ACC112 (cell line): ENCODE data around the gene DISP3.

Source experiments
- H2AFZ ChIP-seq: fragments of 200-600 bp; sonication (generic); one replicate; pipeline ENCODE4 v1.6.0; 2017; ENCODE audit warnings: antibody characterized with exemption, low read length; ENCODE audit not compliant: unreplicated experiment
- H3K27ac ChIP-seq: fragments of 200-600 bp; sonication (generic); 2 replicates; pipeline ENCODE4 v1.5.1; 2014; ENCODE audit warnings: low read depth, mild to moderate bottlenecking, antibody characterized with exemption, low read length, moderate library complexity
- H3K27me3 ChIP-seq: fragments of 200-600 bp; sonication (generic); 2 replicates; pipeline ENCODE4 v1.6.1; 2014; ENCODE audit warnings: mild to moderate bottlenecking, antibody characterized with exemption, low read length, moderate library complexity, mixed read lengths; ENCODE audit not compliant: insufficient read depth
- H3K36me3 ChIP-seq: fragments of 200-600 bp; sonication (generic); 2 replicates; pipeline ENCODE4 v1.6.1; 2016; ENCODE audit warnings: mild to moderate bottlenecking, antibody characterized with exemption, low read length, moderate library complexity, mixed read lengths; ENCODE audit not compliant: insufficient read depth
- H3K4me1 ChIP-seq: fragments of 200-600 bp; sonication (generic); one replicate; pipeline ENCODE4 v1.6.1; 2016; ENCODE audit warnings: low read length, mixed read lengths; ENCODE audit not compliant: insufficient read depth, unreplicated experiment, control insufficient read depth
- H3K4me3 ChIP-seq: fragments of 200-600 bp; sonication (generic); 2 replicates; pipeline ENCODE4 v1.5.1; 2014; ENCODE audit warnings: mild to moderate bottlenecking, low read depth, low read length
- H3K79me2 ChIP-seq: fragments of 200-600 bp; sonication (generic); one replicate; pipeline ENCODE4 v1.6.0; 2016; ENCODE audit warnings: low read length; ENCODE audit not compliant: control insufficient read depth, unreplicated experiment, insufficient read depth

Gene DISP3

GRCh38 chr1:11558871-11559590, 80.1 kb downstream of the DISP3 start:
- no peak overlapping the region for H3K4me3 ChIP-seq
- peaks cover 96% of the 10 kb centered on the region for H3K27me3 ChIP-seq
- H2AFZ ChIP-seq = no peak overlapping the region
- no peaks in the 10 kb centered on the region for H3K36me3 ChIP-seq
- H3K79me2 ChIP-seq = no peaks in the 10 kb centered on the region
- H3K4me1 ChIP-seq = no peaks in the 10 kb centered on the region
- H3K27ac ChIP-seq = no peak overlapping the region

- Histone ChIP-seq H3K4me1 (no peaks in the 10 kb centered on the region), H2AFZ (no peak overlapping the region), H3K36me3 (no peaks in the 10 kb centered on the region), H3K27me3 (peaks cover 96% of the 10 kb centered on the region), H3K79me2 (no peaks in the 10 kb centered on the region), H3K27ac (no peak overlapping the region), H3K4me3 (no peak overlapping the region)
These were observed 80.6 kb downstream of the DISP3 start for GRCh38 chr1:11559591-11559970.

DNA sequence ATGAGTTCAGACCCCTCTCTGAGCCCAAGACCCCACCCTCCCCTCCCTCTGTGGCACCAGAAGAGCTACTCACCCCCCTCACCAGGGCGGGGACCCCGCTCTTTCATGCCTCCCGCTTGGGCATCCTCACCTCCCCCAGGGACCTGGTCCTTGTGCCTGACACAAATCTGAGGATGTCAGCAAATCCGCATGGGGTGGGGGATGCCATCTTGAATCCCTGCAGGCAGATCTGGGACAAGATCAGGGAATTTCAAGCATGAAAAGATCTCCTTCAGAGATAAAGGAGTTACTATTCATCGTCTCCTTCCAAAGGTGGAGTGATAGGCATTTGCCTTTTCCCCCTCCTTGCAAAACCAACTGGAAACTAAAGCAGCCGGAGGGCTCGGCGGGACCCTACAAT, 81.1 kb downstream of the DISP3 start:
- peaks cover 96% of the 10 kb centered on the region for H3K27me3 ChIP-seq

GRCh38 chr1:11561740-11562139, 82.8 kb downstream of the DISP3 start:
- Histone ChIP-seq H3K4me1 (no peaks in the 10 kb centered on the region), H3K79me2 (no peaks in the 10 kb centered on the region), H3K36me3 (no peaks in the 10 kb centered on the region), H2AFZ (no peak overlapping the region), H3K27me3 (peaks cover 96% of the 10 kb centered on the region), H3K27ac (no peak overlapping the region), H3K4me3 (no peak overlapping the region)

More for the DNA sequence above, 81.1 kb downstream of the DISP3 start:
- Histone ChIP-seq H3K4me1 (no peaks in the 10 kb centered on the region), H3K27ac (no peak overlapping the region), H3K4me3 (no peak overlapping the region), H2AFZ (no peak overlapping the region), H3K36me3 (no peaks in the 10 kb centered on the region), H3K79me2 (no peaks in the 10 kb centered on the region)

DNA sequence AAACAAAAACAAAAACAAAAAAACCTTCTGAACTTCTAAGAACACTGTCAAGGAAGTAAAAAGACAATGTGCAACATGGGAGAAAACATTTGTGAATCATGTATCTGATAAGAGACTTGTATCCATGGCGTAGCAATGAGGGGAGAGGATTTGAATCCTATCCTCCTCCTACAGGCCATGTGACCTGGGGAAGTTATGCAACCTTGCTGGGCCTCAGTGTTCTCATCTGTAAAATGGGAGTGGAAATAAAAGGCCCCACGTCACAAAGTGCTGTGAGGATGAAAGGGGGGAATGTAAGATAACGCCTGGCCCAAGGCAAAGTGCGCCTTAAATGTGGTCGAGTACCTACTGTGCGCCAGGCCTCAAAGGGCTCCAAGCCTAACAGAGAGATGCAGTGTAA, 83.7 kb downstream of the DISP3 start:
- Histone ChIP-seq H2AFZ (no peak overlapping the region), H3K36me3 (no peaks in the 10 kb centered on the region), H3K79me2 (no peaks in the 10 kb centered on the region), H3K4me1 (no peaks in the 10 kb centered on the region), H3K27me3 (peaks cover 96% of the 10 kb centered on the region), H3K27ac (no peak overlapping the region), H3K4me3 (no peak overlapping the region)

DNA sequence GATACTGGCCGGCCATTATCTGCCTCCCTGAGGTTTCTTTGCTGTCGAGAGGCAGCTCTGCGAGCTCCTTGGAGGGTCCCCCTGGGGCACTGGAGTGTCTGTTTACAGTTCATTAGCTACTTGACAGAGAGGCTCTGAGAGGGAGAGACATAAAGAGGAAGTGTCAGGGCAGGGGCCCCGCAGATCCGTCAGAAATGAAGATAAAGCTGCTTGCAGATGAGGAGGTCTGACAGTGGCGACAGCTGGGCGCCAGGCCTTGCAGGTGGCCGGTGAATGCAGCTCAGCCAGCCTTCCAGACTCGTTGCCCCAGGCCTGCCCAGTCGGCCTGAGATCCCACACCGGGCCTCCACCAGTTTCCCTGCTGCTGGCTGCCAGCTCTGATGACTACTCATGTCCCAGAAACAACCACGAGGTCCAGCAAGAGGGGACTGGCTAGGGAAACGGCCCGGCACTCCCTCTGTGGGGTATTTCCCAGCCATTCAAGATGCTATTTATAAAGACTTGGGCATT, 84.7 kb downstream of the DISP3 start:
- H3K27me3 ChIP-seq = peaks cover 89% of the 10 kb centered on the region
- no peak overlapping the region for H3K27ac ChIP-seq
- no peaks in the 10 kb centered on the region for H3K79me2 ChIP-seq
- H3K4me3 ChIP-seq = no peak overlapping the region
- no peaks in the 10 kb centered on the region for H3K4me1 ChIP-seq
- H3K36me3 ChIP-seq = no peaks in the 10 kb centered on the region
- no peak overlapping the region for H2AFZ ChIP-seq

- H3K27me3 ChIP-seq = peaks cover 89% of the 10 kb centered on the region
- H3K36me3 ChIP-seq = no peaks in the 10 kb centered on the region
- no peak overlapping the region for H3K4me3 ChIP-seq
- no peaks in the 10 kb centered on the region for H3K4me1 ChIP-seq
- H3K79me2 ChIP-seq = no peaks in the 10 kb centered on the region
- no peak overlapping the region for H2AFZ ChIP-seq
- no peak overlapping the region for H3K27ac ChIP-seq
These were observed 85.3 kb downstream of the DISP3 start for GRCh38 chr1:11564237-11564636.

DNA sequence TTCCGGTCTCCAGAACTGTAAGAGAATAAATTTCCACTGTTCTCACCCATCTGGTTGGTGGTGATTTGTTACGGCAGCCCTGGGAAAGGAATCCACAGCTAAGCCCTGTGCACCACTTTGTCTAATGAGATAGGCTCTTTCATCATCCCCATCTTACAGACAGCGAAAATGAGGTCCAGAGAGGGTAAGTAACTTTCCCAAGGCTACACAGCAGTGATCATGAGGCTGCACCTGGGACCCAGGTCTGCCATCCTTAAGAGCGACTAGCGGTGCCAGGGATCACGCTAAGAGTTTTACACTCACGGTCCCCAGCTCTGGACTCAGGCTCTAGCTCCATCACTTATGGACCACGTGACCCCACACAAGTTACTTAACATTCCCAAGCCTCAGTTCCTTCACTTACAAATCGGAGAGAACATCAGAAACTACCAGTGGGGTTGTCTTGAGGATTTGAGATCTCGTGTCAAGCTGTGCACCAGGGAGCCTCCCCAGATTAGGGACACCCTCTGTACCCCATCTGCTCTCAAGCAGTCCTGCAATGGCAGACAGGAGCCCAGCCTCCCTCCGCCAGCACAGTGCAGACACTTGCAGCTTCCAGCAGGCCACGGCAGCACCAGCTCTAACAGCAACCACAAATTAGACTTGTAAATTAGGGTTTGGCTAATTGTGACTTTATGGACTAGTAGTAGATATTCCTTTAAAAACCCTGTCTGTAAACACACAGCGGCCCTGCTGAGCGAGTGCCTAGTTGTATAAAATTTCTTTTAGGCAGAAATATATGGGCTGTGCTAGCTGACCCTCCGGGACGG, 87.3 kb downstream of the DISP3 start:
- Histone ChIP-seq H3K4me1 (no peaks in the 10 kb centered on the region), H2AFZ (no peak overlapping the region), H3K36me3 (no peaks in the 10 kb centered on the region), H3K79me2 (no peaks in the 10 kb centered on the region), H3K4me3 (no peak overlapping the region), H3K27ac (no peak overlapping the region), H3K27me3 (peaks cover 88% of the 10 kb centered on the region)

GRCh38 chr1:11567244-11568065, 88.5 kb downstream of the DISP3 start:
- H3K27ac ChIP-seq = no peak overlapping the region
- no peaks in the 10 kb centered on the region for H3K4me1 ChIP-seq
- H3K4me3 ChIP-seq = no peak overlapping the region
- H3K36me3 ChIP-seq = no peaks in the 10 kb centered on the region
- H3K27me3 ChIP-seq = peaks cover 92% of the 10 kb centered on the region
- no peaks in the 10 kb centered on the region for H3K79me2 ChIP-seq
- H2AFZ ChIP-seq = no peak overlapping the region

GRCh38 chr1:11568687-11569086, 89.7 kb downstream of the DISP3 start:
- H3K4me3 ChIP-seq = no peak overlapping the region
- no peak overlapping the region for H3K27ac ChIP-seq
- no peak overlapping the region for H2AFZ ChIP-seq
- H3K27me3 ChIP-seq = peaks cover 92% of the 10 kb centered on the region
- H3K79me2 ChIP-seq = no peaks in the 10 kb centered on the region
- H3K36me3 ChIP-seq = no peaks in the 10 kb centered on the region
- H3K4me1 ChIP-seq = no peaks in the 10 kb centered on the region
